Measurements from ENCODE around the gene AGPS.
"Not testable (repeated sequence)": the region's sequence is repeated elsewhere in the genome, so short reads cannot be mapped to it uniquely, and the experiment has no call there.

AGPS gene

GRCh38 chr2:177385151-177385550, 7.4 kb upstream of the AGPS start:
- DNase-seq, result no peak

DNA sequence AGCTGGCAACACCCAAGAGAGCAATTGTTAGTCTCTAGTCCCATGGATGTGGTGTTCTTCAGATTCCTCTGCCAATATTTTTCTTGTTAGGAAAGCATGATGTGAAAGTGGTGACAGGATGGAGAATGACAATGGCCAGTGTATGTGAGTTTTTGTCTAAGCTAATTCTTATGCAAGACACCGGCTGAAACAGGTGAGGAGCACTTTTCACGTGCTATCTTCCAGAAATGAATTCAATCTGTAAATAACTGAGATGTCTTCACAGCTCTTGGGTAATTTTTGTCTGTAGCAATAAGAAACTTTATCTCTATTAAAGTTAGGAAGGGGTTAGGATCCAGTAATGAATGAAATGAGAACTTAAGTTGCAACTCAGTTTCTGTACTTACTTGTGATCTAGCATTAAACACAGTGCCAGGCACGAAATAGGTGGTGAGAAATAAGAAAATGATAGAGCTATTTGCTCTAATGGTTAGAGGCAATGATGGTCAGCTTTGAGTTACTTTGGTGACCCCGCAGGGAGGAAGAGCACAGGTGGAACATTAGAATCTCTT, 676 bp upstream of the AGPS start:
- no peak for DNase-seq

GRCh38 chr2:177393203-177393755, 706 bp downstream of the AGPS start:
- peak in 1 of 56 donors; percentile 7 for DNase-seq

- no peak for DNase-seq
Measured at GRCh38 chr2:177393824-177394593, 1.4 kb downstream of the AGPS start.

GRCh38 chr2:177394594-177394973, 2.0 kb downstream of the AGPS start:
- no peak for DNase-seq

DNA sequence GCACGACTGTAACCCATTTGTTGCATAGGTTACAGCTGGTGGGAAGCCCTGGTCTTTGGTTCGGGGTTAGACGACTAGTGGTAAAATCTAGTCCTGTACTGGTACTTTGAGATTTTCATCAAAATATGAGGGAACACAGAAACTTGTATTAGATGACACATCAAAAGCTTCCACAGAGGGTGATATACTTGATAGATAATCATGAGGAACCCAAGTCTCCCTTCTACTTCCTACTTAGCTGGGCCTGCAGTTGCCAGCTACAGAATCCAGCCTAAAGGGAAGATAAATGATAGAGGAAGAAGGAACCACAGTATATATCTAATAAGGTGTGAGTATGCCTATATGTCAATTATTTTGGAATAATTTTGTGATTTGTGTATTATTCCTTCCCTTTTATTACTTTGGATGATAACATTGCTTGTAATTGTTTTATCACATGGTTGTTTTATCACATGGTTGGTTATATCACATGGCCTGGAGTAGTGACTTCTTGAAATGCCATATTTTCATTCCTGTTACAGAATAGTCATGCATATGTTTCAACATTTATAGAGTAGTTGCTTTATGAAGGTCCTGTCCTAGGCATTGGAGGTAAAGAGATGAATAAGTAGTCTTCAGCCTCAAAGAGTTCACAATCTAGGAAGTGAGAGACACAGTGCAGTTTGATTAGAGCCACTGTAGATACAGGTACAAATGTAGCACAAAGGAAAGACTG, 2.9 kb downstream of the AGPS start:
- no peak for DNase-seq

DNA sequence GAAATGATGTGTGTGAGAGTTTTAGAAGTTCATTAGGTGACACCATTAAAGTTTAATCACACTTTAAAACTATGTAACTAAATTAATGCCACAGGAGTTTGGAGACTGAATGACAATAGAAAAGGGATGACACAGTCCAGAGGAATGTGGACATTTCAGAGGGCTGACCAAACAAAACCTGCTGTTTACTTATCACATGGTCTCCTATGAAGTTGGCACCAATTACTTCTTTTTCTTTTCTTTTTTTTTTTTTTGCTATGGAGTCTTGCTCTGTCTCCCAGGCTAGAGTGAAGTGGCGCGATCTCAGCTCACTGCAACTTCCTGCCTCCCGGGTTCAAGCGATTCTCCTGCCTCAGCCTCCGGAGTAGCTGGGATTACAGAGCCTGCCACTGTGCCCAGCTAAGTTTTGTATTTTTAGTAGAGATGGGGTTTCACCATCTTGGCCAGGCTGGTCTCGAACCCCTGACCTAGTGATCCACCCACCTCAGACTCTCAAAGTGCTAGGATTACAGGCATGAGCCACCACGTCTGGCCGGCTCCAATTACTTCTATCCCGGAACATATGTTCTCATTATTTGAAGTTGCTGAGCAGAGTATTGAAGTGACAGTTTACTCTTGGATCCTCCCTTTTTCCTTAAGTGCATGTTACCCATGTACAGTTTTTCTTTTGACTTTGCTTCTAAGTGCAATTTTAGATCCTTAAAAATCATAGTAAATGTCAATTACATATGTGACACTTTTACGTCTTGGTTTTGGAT, 4.3 kb downstream of the AGPS start:
- no peak for DNase-seq

GRCh38 chr2:177397481-177398289, 5.1 kb downstream of the AGPS start:
- no peak for DNase-seq

DNA sequence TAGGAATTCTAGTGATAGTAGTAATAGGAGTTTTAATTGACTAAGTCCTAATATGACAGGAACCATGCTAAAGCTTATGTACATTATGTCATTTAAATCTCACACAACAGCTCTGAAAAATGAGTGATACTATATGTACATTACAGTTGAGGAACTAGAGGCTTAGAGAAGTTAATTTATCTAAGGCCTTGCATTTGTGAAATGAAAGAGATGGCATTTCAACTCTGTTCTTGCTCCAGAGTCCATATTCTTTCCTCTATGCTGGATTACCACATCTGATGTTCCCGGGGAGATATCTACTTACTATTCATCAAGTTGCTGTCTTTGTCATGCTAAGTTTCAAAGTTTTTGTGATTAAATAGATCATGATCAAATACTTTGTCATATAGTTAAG, 5.7 kb downstream of the AGPS start:
- no peak for DNase-seq

- DNase-seq, result no peak
Measured at GRCh38 chr2:177398791-177399190, 6.2 kb downstream of the AGPS start.

DNA sequence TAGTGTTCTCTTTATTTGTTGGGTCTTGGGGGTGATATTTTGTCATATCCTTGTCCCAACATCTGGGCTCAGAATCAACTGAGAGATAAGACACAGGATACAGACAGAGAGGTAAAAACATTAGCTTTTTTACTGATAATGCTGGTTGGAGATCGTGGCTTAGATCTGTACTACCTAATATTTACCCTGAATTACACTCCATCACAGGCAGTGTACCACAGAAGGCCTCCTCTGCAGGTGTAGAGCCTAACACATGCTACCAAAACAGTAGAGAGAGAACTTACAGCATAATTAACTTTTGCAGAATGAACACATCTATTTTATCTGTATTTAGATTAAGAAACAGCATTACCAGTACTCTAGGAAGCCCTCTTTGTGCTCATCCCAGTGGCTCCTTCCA, 6.8 kb downstream of the AGPS start:
- no peak for DNase-seq

DNA sequence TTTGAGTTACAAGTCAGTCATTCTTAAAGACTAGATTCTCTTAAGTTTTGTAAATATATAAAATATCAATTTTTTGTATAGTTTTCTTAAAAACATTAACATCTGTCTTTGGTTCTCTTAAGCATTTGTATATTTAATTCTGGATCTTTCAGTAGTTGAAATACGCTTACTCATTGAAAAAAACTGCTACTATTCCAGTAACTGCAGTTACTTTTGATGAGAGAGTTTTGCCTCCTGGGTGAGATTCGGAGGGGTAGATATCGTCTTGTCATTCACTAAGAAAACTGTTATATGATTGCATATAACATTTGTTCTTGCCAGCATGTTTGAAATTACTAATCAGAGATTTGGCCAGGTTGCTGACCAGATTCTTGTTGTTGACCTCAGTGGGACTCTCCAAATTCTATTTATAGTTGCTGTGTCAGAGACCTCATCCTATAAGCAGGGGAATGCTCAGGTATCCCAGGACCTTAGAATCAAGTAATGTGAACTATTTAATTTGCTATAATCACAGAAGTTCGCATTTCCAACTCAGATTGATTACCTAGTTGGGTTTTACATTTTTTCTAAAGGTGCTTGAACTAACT, 7.9 kb downstream of the AGPS start:
- DNase-seq, result no peak

- no peak for DNase-seq
Measured at GRCh38 chr2:177402096-177402495, 9.5 kb downstream of the AGPS start.

DNA sequence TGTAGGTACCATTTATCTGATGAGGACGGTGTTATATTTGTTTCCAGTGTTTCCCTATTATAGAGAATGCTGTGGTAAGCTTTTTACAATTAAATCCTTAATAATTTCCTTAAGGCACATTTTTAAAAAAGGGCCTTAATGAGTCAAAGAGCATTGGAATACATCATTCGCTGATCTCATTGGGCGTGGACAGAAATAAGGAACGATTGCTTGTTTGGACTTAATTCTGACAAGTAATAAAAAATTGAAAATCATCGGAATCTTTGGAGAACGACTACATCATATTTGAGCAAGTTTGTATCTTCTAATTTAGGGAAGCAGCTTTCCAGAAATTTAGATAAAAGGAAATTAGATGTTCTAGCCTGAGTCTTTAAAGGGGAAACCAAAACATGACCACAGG, 11.3 kb downstream of the AGPS start:
- no peak for DNase-seq

DNA sequence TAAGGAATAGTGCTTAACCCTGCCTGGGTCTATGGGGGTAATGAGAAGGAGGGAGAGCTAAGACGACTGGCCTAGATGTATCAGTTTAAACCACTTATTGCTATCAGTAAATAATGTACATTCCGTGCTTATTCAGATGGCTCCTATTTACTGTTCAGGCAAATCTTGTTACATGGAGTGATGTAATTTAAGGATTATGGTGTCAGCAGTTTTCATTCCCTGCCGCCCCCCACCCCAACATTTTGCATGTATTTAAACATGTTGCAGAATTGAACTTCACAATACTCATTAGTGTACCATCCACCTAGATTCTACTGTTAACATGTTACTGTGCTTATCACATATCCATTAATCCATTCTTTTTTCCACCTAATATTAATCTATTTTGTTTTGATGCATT, 11.7 kb downstream of the AGPS start:
- DNase-seq, result no peak

DNA sequence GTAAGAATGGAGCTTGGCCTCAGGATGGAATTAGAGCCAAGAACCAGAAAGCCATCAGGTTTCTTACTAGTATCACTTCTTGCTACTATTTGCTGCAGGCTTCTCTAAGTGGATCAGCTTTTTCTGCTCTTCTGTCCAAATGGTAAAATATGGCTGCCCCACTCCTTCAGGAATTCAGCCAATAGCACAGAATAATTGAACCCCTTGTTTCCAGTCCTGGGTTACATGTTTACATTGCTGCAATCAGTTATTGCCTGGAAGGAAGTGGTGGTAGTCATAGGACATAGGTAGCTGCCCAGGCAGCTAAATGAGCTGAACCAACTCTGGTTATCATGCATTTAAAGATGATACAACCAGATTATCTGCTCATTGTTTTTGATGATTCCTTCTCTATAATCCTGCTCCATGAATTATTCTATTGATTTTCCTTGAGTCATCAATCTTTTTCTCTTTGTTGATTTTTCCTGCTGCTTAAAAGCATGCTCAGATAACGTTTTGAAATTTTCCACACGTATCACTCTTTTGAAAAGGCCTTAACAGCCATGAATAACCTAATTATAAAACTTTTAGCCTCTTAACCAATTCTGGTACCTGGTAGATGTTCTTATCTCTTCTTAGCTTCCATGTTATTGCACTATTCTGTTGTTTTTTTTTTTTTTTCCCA, 12.6 kb downstream of the AGPS start:
- no peak for DNase-seq

DNA sequence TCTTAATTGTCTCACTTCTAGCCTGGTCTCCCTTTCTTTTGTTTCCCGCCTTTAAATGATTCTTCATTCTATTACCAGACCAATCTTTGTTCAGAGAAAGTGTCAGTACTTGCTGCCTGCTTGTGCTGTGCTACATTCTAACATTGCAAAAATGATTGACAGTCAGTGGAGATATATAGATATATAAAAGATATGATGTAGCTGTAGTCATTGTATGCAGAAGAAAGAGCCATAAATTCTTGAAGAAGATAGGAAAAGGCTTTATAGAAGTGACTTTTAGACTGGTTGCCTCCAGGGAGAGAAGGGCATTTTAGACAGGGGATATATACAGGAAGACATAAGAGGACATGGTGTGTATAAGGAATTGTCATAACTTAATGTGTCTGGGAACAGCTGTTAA, 13.6 kb downstream of the AGPS start:
- DNase-seq, result no peak

DNA sequence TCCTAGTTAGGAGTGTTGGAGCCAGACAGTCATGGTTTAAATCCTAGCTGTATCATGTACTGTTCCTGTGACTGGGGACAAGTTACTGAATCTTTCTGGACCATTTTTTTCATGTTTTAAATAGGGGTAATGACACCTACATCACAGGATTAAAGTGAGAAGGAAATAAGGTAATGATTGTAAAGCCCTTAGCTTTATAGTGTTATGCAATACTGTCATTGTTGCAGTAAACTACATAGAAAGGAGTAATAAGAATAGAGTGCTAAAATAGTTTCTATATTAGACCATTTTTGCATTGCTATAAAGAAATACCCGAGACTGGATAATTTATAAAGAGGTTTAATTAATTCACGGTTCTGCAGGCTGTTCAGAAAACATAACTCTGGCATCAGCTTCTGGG, 14.5 kb downstream of the AGPS start:
- DNase-seq, result no peak

GRCh38 chr2:177410629-177411028, 18.1 kb downstream of the AGPS start:
- not testable (repeated sequence) for DNase-seq

DNA sequence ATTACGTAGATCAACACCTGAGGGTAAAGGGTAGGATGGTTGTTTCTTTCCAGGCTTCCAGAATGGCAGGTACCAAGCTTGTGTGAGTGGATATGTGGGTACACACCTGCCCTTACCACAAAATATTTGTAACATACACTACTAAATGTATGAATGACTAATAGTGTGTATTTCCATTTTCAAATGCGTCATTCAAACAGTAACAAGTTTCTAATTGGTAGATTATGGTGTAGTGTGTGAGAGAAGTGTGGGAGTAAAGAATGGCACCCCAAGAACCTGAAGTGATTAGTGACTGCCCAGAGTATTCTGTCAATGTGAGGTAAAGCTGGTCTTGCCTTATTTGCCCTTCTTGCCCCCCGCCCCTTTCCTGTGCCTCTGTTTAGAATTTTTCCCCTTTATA, 21.1 kb downstream of the AGPS start:
- DNase-seq, result no peak

Data from amygdala (tissue), 56 donors.